IPS DF 6.9 (cell line): ENCODE measurements around the gene CCDC34.

Experiments
- DNase-seq: peaks from one replicate; pipeline ENCODE4 v3.0.0-alpha.2; 2013; ENCODE audit warnings: low read depth, low spot score
- H3K27ac ChIP-seq: one replicate; pipeline ENCODE4 v1.5.1; 2013; ENCODE audit warnings: low read length, control low read depth
- H3K27me3 ChIP-seq: 2 replicates; pipeline ENCODE4 v1.6.1; 2013; ENCODE audit warnings: mild to moderate bottlenecking, low read length; ENCODE audit not compliant: control insufficient read depth, insufficient read depth
- H3K36me3 ChIP-seq: 2 replicates; pipeline ENCODE4 v1.6.1; 2013; ENCODE audit warnings: low read length; ENCODE audit not compliant: control insufficient read depth, insufficient read depth
- H3K4me1 ChIP-seq: 2 replicates; pipeline ENCODE4 v1.6.1; 2013; ENCODE audit warnings: low read length; ENCODE audit not compliant: control insufficient read depth, insufficient read depth
- H3K4me3 ChIP-seq: 2 replicates; pipeline ENCODE4 v1.5.1; 2013; ENCODE audit warnings: mild to moderate bottlenecking, low read length
- H3K9me3 ChIP-seq: 2 replicates; pipeline ENCODE4 v1.6.1; 2013; ENCODE audit warnings: low read length, inconsistent platforms; ENCODE audit not compliant: control insufficient read depth, insufficient read depth
- WGBS: extraction: QIAGEN DNeasy Blood & Tissue Kit; methylation state at CpG from one replicate; pipeline ENCODE4 v1.1.7; 2013; ENCODE audit warnings: mixed read lengths, missing lambda C conversion rate; ENCODE audit not compliant: insufficient read length, insufficient coverage; 5-methylcytosine and 5-hydroxymethylcytosine counted together

The CCDC34 gene

GRCh38 chr11:27305751-27306150, 57.3 kb downstream of the CCDC34 start:
- H3K36me3 ChIP-seq, result no peaks in the 10 kb centered on the region
- no peak overlapping the region for H3K4me3 ChIP-seq
- no CpG with 5 or more reads among the region's 3 CpGs for WGBS
- DNase-seq, result no peak
- H3K27me3 ChIP-seq, result no peaks in the 10 kb centered on the region
- H3K4me1 ChIP-seq, result no peaks in the 10 kb centered on the region
- H3K9me3 ChIP-seq, result no peaks in the 10 kb centered on the region
- no peak overlapping the region for H3K27ac ChIP-seq

- H3K4me3 ChIP-seq, result no peak overlapping the region
- WGBS, result no CpG with 5 or more reads among the region's 8 CpGs
- H3K27me3 ChIP-seq, result no peaks in the 10 kb centered on the region
- H3K36me3 ChIP-seq, result no peaks in the 10 kb centered on the region
- H3K27ac ChIP-seq, result no peak overlapping the region
- DNase-seq, result no peak
- no peaks in the 10 kb centered on the region for H3K4me1 ChIP-seq
- no peaks in the 10 kb centered on the region for H3K9me3 ChIP-seq
Measured at GRCh38 chr11:27304514-27304913, 58.5 kb downstream of the CCDC34 start.

GRCh38 chr11:27303903-27304302, 59.1 kb downstream of the CCDC34 start:
- H3K27ac ChIP-seq, result no peak overlapping the region
- no CpG with 5 or more reads among the region's 5 CpGs for WGBS
- no peak for DNase-seq
- H3K27me3 ChIP-seq, result no peaks in the 10 kb centered on the region
- no peaks in the 10 kb centered on the region for H3K36me3 ChIP-seq
- no peaks in the 10 kb centered on the region for H3K9me3 ChIP-seq
- no peak overlapping the region for H3K4me3 ChIP-seq
- no peaks in the 10 kb centered on the region for H3K4me1 ChIP-seq

GRCh38 chr11:27300974-27301373, 62.0 kb downstream of the CCDC34 start:
- no peak for DNase-seq
- Histone ChIP-seq H3K36me3 (no peaks in the 10 kb centered on the region), H3K9me3 (no peaks in the 10 kb centered on the region), H3K4me1 (no peaks in the 10 kb centered on the region), H3K27me3 (no peaks in the 10 kb centered on the region), H3K27ac (no peak overlapping the region), H3K4me3 (no peak overlapping the region)

GRCh38 chr11:27297616-27298015, 65.4 kb downstream of the CCDC34 start:
- H3K4me1 ChIP-seq, result no peaks in the 10 kb centered on the region
- H3K4me3 ChIP-seq, result no peak overlapping the region
- no peak for DNase-seq
- H3K9me3 ChIP-seq, result no peaks in the 10 kb centered on the region
- no peaks in the 10 kb centered on the region for H3K27me3 ChIP-seq
- H3K36me3 ChIP-seq, result no peaks in the 10 kb centered on the region
- WGBS, result no CpG with 5 or more reads among the region's 1 CpG
- H3K27ac ChIP-seq, result no peak overlapping the region

GRCh38 chr11:27296497-27296896, 66.5 kb downstream of the CCDC34 start:
- WGBS, result no CpG with 5 or more reads among the region's 3 CpGs
- H3K36me3 ChIP-seq, result no peaks in the 10 kb centered on the region
- no peak overlapping the region for H3K27ac ChIP-seq
- H3K4me1 ChIP-seq, result no peaks in the 10 kb centered on the region
- DNase-seq, result no peak
- H3K4me3 ChIP-seq, result no peak overlapping the region
- H3K9me3 ChIP-seq, result no peaks in the 10 kb centered on the region
- H3K27me3 ChIP-seq, result no peaks in the 10 kb centered on the region

GRCh38 chr11:27295928-27296327, 67.1 kb downstream of the CCDC34 start:
- WGBS, result no CpG with 5 or more reads among the region's 1 CpG
- H3K27me3 ChIP-seq, result no peaks in the 10 kb centered on the region
- no peaks in the 10 kb centered on the region for H3K4me1 ChIP-seq
- DNase-seq, result no peak
- no peak overlapping the region for H3K27ac ChIP-seq
- H3K4me3 ChIP-seq, result no peak overlapping the region
- no peaks in the 10 kb centered on the region for H3K36me3 ChIP-seq
- peaks cover 2% of the 10 kb centered on the region for H3K9me3 ChIP-seq

- no peaks in the 10 kb centered on the region for H3K4me1 ChIP-seq
- DNase-seq, result no peak
Measured at GRCh38 chr11:27294654-27295053, 68.4 kb downstream of the CCDC34 start.

GRCh38 chr11:27293515-27294417, 69.2 kb downstream of the CCDC34 start:
- no CpG with 5 or more reads among the region's 6 CpGs for WGBS
- no peak for DNase-seq
- no peak overlapping the region for H3K4me3 ChIP-seq
- no peaks in the 10 kb centered on the region for H3K4me1 ChIP-seq
- peaks cover 4% of the 10 kb centered on the region for H3K9me3 ChIP-seq
- H3K27ac ChIP-seq, result no peak overlapping the region
- H3K27me3 ChIP-seq, result no peaks in the 10 kb centered on the region
- H3K36me3 ChIP-seq, result no peaks in the 10 kb centered on the region

More at GRCh38 chr11:27294654-27295053, 68.4 kb downstream of the CCDC34 start:
- Histone ChIP-seq H3K36me3 (no peaks in the 10 kb centered on the region), H3K4me3 (no peak overlapping the region), H3K27me3 (no peaks in the 10 kb centered on the region), H3K27ac (no peak overlapping the region), H3K9me3 (peaks cover 4% of the 10 kb centered on the region)
- no CpG with 5 or more reads among the region's 4 CpGs for WGBS

- DNase-seq, result no peak
- Histone ChIP-seq H3K27me3 (no peaks in the 10 kb centered on the region), H3K36me3 (no peaks in the 10 kb centered on the region), H3K9me3 (peaks cover 4% of the 10 kb centered on the region), H3K4me3 (no peak overlapping the region), H3K4me1 (no peaks in the 10 kb centered on the region), H3K27ac (no peak overlapping the region)
- no CpG with 5 or more reads among the region's 2 CpGs for WGBS
Measured at GRCh38 chr11:27292637-27293010, 70.4 kb downstream of the CCDC34 start.
